Spinal cord (tissue), 10 donors: ENCODE results near the gene PTPN4. TPM values are rescaled to one million over a fixed set of nuclear protein-coding genes. Genes with fewer than 3 reads are reported as not detected.
A peak's percentile ranks its signal among the peaks of the same experiment; 100 is the strongest.

Source experiments
- DNase-seq, 6 donors: peaks; one replicate each; pipeline versions ENCODE4 v3.0.0 to v3.0.0-alpha.2; 2013 to 2015; ENCODE audit warnings: low spot score in 6 of 6, low read depth in 4 of 6
- H3K27ac ChIP-seq: one replicate; pipeline ENCODE4 v1.5.1; 2013; ENCODE audit warnings: low read depth, low read length, control low read depth
- H3K27me3 ChIP-seq: one replicate; pipeline ENCODE4 v1.6.1; 2013; ENCODE audit warnings: low read length; ENCODE audit not compliant: control insufficient read depth, insufficient read depth
- H3K36me3 ChIP-seq: one replicate; pipeline ENCODE4 v1.6.1; 2013; ENCODE audit warnings: low read length; ENCODE audit not compliant: control insufficient read depth, insufficient read depth
- H3K4me1 ChIP-seq: one replicate; pipeline ENCODE4 v1.6.1; 2013; ENCODE audit warnings: low read length; ENCODE audit not compliant: control insufficient read depth, insufficient read depth
- H3K4me3 ChIP-seq: one replicate; pipeline ENCODE4 v1.5.1; 2013; ENCODE audit warnings: low read depth, low read length, control low read depth
- H3K9me3 ChIP-seq: one replicate; pipeline ENCODE4 v1.6.1; 2013; ENCODE audit warnings: low read length; ENCODE audit not compliant: control insufficient read depth, insufficient read depth
- WGBS: methylation state at CpG from one replicate; pipeline ENCODE4 v1.1.5; 2013; ENCODE audit warnings: missing lambda C conversion rate; ENCODE audit not compliant: insufficient coverage; 5-methylcytosine and 5-hydroxymethylcytosine counted together
- polyA plus RNA-seq, 2 donors: library from polyadenylated mRNA; unstranded; fragments of 120-200 nt; gene quantifications; one replicate each; pipeline ENCODE4 v1.2.1, GENCODE V29; 2013; ENCODE audit not compliant: insufficient read length in 2 of 2
- total RNA-seq, 2 donors: library from RNA; depleted of rRNA in 1 of 2; stranded (reverse); fragments of 120-200 nt in 1 of 2; fragments of >200 nt in 1 of 2; gene quantifications; one replicate each; pipeline versions ENCODE4 v1.2.3 to v1.2.4, GENCODE V29; 2013 to 2014
- donor health status: healthy.

The PTPN4 gene
- total and polyA plus RNA-seq, 4 donors, result 16.8 to 117 (median 45.0) TPM

DNA sequence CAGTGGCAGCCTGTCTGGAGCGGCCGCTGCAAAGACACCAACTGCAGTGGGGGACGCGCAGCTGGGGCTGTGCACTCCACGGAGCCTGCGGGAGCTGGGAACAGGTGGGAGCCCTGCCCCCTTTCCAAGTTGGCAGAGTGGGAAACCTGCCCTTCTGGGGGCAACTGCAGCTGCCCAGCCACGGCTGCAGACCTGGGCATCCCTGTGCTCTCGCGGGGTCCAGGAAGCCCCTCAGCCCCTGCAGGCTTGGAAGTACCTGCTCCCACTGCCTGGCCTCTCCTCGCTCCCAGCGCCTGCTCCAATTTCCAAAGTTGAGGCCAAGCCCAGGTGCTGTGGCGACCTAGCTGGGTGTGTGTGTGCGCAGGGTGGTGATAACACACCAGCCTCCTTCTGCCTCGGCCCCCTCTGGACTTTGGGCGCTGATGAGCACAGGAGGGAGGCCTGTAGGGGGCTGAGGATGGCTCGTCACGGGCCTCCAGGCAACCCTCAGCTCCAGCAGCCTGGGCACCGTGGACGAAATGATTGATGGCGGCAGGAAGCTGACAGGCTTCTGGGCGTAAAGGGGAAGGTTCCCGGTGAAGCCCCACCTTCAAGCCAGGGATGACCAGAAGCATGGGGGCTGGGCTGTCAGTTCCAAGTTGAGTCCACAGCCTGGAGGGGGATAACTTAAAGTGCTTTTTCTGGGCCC, 76.9 kb downstream of the PTPN4 start:
- Histone ChIP-seq H3K27me3 (no peaks in the 10 kb centered on the region), H3K4me3 (no peak overlapping the region), H3K4me1 (peaks cover 8% of the 10 kb centered on the region), H3K9me3 (no peaks in the 10 kb centered on the region), H3K36me3 (peaks cover 10% of the 10 kb centered on the region), H3K27ac (no peak overlapping the region)
- 84% methylated on average over 22 of the region's 22 CpGs for WGBS
- no peak for DNase-seq

DNA sequence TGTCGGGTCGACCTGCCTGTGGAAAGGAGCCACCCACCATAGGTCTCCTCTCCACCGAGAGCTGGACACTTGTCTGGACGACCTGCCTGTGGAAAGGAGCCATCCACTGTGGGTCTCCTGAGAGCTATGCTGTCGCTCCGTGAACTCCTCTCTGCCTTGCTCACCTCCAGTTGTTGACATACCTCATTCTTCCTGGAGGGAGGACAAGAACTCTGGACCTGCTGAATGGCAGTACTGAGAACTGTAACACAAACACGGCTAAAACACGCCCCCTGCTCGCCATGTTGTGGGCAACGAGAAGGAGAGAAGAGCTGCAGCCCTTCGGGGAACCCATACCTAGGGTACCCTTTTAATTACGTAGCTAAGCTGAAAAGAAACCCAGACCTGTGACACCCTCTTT, 77.6 kb downstream of the PTPN4 start:
- H3K4me1 ChIP-seq, result peaks cover 8% of the 10 kb centered on the region
- H3K27ac ChIP-seq, result no peak overlapping the region
- no peak for DNase-seq
- no peak overlapping the region for H3K4me3 ChIP-seq
- no peaks in the 10 kb centered on the region for H3K9me3 ChIP-seq
- H3K36me3 ChIP-seq, result peaks cover 10% of the 10 kb centered on the region
- 85% methylated on average over 12 of the region's 12 CpGs for WGBS
- no peaks in the 10 kb centered on the region for H3K27me3 ChIP-seq

DNA sequence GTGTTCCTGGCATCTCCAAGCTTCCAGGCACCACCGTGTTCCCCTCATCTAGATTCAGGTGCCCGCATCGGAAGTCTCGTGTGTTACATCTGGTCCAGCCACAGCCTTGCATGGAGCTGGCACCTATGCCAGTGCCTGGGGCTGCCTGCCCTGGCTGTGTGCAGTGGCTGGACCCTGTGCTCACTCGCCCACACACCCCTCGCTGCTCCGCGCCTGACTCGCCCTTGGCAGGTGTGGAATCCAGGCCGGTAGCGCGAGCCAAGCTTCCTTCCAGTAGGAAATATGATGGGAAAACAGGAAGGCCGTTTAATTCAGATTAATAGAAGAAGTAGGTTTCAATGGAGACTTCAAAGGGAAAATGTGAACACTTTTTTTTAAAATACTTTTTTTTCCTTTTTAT, 78.0 kb downstream of the PTPN4 start:
- Histone ChIP-seq H3K27me3 (no peaks in the 10 kb centered on the region), H3K27ac (no peak overlapping the region), H3K36me3 (peaks cover 10% of the 10 kb centered on the region), H3K9me3 (no peaks in the 10 kb centered on the region), H3K4me1 (peaks cover 8% of the 10 kb centered on the region), H3K4me3 (no peak overlapping the region)
- 94% methylated on average over 4 of the region's 13 CpGs for WGBS
- DNase-seq, result no peak

DNA sequence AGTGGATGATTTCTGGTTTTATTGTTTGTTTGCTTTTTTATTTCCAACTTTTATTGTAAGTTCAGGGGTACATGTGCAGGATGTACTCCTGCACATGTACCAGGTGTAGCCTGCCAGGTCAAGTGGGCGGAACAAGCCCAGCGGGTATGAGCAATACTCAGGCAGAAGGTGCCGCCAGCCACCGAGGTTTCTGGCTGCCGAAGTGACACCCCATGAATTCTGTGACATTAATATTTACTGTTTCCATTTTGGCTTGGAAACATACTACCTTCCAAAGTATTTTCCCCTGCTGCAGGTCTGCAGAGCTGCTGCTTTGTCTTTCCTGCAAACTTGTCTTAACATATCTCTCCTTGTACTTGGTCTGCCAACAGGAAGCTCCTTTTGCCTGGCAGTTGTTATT, 78.5 kb downstream of the PTPN4 start:
- Histone ChIP-seq H3K4me3 (no peak overlapping the region), H3K27me3 (no peaks in the 10 kb centered on the region), H3K36me3 (peaks cover 10% of the 10 kb centered on the region), H3K27ac (no peak overlapping the region), H3K9me3 (no peaks in the 10 kb centered on the region), H3K4me1 (peaks cover 8% of the 10 kb centered on the region)
- DNase-seq, result no peak
- WGBS, result 57% methylated on average over 5 of the region's 5 CpGs

GRCh38 chr2:119841550-119841949, 81.8 kb downstream of the PTPN4 start:
- no peaks in the 10 kb centered on the region for H3K9me3 ChIP-seq
- no peak for DNase-seq
- no CpG with 5 or more reads among the region's 1 CpG for WGBS
- no peak overlapping the region for H3K4me3 ChIP-seq
- no peak overlapping the region for H3K27ac ChIP-seq
- peaks cover 8% of the 10 kb centered on the region for H3K4me1 ChIP-seq
- no peaks in the 10 kb centered on the region for H3K27me3 ChIP-seq
- H3K36me3 ChIP-seq, result peaks cover 6% of the 10 kb centered on the region

DNA sequence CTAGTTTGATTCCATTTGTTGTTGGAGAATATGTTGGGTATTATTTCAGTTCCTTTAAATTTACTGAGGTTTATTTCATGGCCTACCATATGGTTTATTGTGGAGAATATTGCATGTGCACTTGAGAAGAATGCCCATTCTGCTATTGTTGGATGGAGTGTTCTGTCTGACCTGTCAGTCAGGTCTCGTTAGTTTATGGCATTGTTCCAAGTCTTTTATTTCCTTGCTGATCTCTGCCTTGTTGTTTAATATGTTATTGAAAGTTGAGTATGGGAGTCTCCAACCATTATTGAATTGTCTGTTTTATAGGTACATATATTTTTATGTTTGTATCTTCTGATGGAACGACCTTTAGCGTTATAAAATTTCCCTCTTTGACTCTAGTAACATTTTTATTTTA, 86.3 kb downstream of the PTPN4 start:
- no peaks in the 10 kb centered on the region for H3K9me3 ChIP-seq
- H3K4me1 ChIP-seq, result no peaks in the 10 kb centered on the region
- no peak overlapping the region for H3K4me3 ChIP-seq
- H3K36me3 ChIP-seq, result no peaks in the 10 kb centered on the region
- no peak for DNase-seq
- no CpG with 5 or more reads among the region's 3 CpGs for WGBS
- no peaks in the 10 kb centered on the region for H3K27me3 ChIP-seq
- H3K27ac ChIP-seq, result no peak overlapping the region

DNA sequence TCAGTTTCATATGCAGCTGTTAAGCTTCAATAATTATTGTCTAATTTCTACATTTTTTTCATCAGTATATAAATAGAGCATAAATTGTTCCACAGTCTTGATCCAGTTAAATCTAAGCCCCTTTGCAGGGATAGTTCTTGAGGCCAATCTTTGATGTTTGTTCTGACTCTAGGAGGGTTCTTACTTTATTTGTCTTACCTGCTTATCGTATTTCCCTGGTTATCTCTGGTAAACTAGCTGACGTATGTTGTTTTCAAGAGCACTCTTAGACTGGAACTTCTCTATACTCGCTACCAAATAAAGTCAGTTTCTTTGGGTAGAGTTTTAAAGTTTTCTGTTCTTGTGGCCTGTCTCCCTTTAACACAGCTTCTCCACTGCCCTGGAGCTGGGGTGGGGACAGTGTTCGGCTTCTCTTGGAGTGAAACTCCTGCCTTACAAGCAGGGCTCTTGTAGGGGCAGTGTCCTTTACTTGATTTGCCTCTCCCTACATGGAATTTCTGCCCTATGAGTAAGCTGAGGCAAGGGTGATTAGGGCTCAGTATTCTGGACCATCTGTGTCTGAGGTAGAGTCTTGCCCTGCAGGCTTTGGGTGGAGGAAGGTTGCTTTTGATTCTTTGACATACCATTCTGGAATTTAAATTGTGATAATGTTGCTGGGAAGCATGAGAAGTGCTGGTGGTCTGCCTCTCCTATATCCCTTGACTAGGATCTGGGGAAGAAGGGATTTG, 90.3 kb downstream of the PTPN4 start:
- H3K27ac ChIP-seq, result no peak overlapping the region
- no peak overlapping the region for H3K4me3 ChIP-seq
- WGBS, result 80% methylated on average over 1 of the region's 4 CpGs
- peaks cover 9% of the 10 kb centered on the region for H3K9me3 ChIP-seq
- no peak for DNase-seq
- H3K36me3 ChIP-seq, result no peaks in the 10 kb centered on the region
- H3K27me3 ChIP-seq, result no peaks in the 10 kb centered on the region
- H3K4me1 ChIP-seq, result no peaks in the 10 kb centered on the region

DNA sequence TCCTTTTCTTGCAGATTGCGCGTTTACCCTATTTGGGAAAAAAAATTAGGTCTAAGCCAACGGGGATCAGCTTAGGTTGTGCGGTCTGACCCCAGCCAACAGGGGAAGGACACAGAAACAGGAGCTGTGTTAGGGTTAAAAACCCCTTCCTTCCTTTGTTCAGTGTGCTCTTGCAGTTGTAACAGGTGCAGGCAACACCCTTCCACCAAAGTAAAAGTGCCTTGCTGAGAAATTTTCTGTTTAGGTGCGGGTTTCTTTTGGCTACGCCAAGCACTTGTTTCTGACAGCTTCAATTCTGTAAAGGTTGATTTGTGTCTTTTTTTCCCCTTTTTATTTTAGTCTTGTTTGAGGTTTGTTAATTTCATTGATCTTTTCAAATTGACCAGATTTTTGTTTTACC, 92.5 kb downstream of the PTPN4 start:
- no CpG with 5 or more reads among the region's 6 CpGs for WGBS

DNA sequence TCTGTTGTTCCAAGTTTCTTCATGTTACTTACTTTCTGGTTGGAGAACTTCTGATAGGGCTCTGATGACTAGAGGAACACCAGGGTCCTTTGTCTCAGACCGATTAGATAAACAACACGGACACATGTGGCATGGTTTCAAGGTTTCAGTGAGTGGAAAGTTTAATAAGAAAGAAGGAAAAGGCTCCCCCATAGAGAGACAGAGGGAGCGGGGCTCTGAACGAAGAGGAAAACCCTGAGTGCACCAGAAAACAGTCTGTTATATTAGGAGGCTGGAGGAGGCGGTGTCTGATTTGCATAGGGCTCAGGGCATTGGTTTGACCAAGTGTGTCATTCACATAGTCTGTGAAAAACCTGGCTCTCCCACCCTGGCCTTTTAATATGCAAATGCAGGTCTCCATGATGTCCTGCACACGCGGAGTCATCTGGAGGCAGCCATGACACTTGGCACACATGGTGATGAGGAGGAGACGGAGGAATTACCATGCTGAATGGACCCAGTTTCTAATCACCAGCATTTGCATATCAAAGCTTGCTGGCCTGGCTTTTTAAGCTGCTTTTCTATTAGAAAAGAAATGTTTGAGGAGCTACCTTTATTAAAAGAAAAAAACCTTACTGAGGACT, 94.2 kb downstream of the PTPN4 start:
- Histone ChIP-seq H3K4me3 (no peak overlapping the region), H3K4me1 (no peaks in the 10 kb centered on the region), H3K27me3 (no peaks in the 10 kb centered on the region), H3K27ac (no peak overlapping the region), H3K9me3 (peaks cover 9% of the 10 kb centered on the region), H3K36me3 (no peaks in the 10 kb centered on the region)
- 32% methylated on average over 5 of the region's 8 CpGs for WGBS
- peak in 5 of 6 donors; percentile 26 to 88 (median 51) for DNase-seq

More for the DNA sequence above, 92.5 kb downstream of the PTPN4 start:
- Histone ChIP-seq H3K36me3 (no peaks in the 10 kb centered on the region), H3K27ac (no peak overlapping the region), H3K4me1 (no peaks in the 10 kb centered on the region), H3K27me3 (no peaks in the 10 kb centered on the region), H3K4me3 (no peak overlapping the region), H3K9me3 (peaks cover 9% of the 10 kb centered on the region)
- no peak for DNase-seq
